Thoracic aorta (tissue), 2 donors: Measurements from ENCODE around the gene NLK. TPM values are rescaled to one million over a fixed set of nuclear protein-coding genes. Genes with fewer than 3 reads are reported as not detected.
A peak's percentile ranks its signal among the peaks of the same experiment; 100 is the strongest.

ENCODE experiments used
- ATAC-seq: fragments of 150-250 bp; one replicate; pipeline ENCODE4 v1.8.0; 2017; ENCODE audit warnings: low read depth; ENCODE audit not compliant: insufficient number of reproducible peaks, low FRiP score
- DNase-seq: peaks from one replicate; pipeline ENCODE4 v3.0.0-alpha.2; 2020; ENCODE audit warnings: low spot score
- H3K27ac ChIP-seq, 2 donors: fragments of 200-600 bp; sonication (generic); 1 replicate in 1 of 2; 2 replicates in 1 of 2; pipeline ENCODE4 v1.5.1; 2016; ENCODE audit warnings: mild to moderate bottlenecking in 2 of 2, moderate library complexity in 2 of 2
- H3K27me3 ChIP-seq: fragments of 200-600 bp; sonication (generic); replicated peaks from 2 replicates; pipeline ENCODE4 v1.6.0; 2016; ENCODE audit warnings: mild to moderate bottlenecking; ENCODE audit not compliant: insufficient read depth
- H3K36me3 ChIP-seq: fragments of 200-600 bp; sonication (generic); one replicate; pipeline ENCODE4 v1.5.1; 2016
- H3K4me1 ChIP-seq, 2 donors: fragments of 200-600 bp; sonication (generic); 1 replicate in 1 of 2; 2 replicates in 1 of 2; pipeline versions ENCODE4 v1.5.1 to v1.6.0; 2016; ENCODE audit warnings: low read depth in 2 of 2, mild to moderate bottlenecking in 1 of 2; ENCODE audit not compliant: control insufficient read depth in 1 of 2
- H3K4me3 ChIP-seq: fragments of 200-600 bp; sonication (generic); 2 replicates; pipeline ENCODE4 v1.5.1; 2016; ENCODE audit warnings: mild to moderate bottlenecking
- H3K9me3 ChIP-seq: fragments of 200-600 bp; sonication (generic); 2 replicates; pipeline ENCODE4 v1.5.1; 2016
- total RNA-seq, 2 donors: library from RNA; depleted of rRNA; stranded (reverse); fragments of >200 nt; gene quantifications; one replicate each; pipeline versions ENCODE4 v1.1.0 to v1.2.3, GENCODE V29; 2016
- TF ChIP-seq, protein P1 (sequence below): fragments of 200-600 bp; sonication (generic); IDR thresholded peaks from one replicate; pipeline ENCODE4 v1.5.1; 2019; ENCODE audit warnings: antibody characterized with exemption

NLK gene
- total RNA-seq, 2 donors from 2014 or later, result 10.3 to 23.0 TPM

DNA sequence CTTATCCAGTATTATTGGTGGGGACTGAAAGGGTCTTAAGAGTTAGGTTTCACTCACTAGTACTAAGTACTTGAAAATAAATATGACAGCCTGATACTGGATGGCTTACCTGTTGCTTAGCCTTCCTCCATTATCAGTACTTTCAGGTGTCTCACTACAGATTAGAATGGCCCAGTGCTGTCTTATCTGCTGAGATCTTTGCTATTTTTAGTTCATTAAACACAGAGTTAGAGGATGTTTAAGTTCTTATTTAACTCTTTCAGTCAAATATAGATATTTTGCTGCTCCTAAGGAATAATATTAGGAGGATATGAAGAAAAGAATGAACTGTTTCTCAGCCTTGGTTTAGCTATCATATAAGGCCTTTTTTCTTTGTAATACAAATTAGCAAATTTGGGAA, 74.8 kb downstream of the NLK start:
- DNase-seq (no peak), ATAC-seq (no peak)
- TF ChIP-seq, protein P1, sequence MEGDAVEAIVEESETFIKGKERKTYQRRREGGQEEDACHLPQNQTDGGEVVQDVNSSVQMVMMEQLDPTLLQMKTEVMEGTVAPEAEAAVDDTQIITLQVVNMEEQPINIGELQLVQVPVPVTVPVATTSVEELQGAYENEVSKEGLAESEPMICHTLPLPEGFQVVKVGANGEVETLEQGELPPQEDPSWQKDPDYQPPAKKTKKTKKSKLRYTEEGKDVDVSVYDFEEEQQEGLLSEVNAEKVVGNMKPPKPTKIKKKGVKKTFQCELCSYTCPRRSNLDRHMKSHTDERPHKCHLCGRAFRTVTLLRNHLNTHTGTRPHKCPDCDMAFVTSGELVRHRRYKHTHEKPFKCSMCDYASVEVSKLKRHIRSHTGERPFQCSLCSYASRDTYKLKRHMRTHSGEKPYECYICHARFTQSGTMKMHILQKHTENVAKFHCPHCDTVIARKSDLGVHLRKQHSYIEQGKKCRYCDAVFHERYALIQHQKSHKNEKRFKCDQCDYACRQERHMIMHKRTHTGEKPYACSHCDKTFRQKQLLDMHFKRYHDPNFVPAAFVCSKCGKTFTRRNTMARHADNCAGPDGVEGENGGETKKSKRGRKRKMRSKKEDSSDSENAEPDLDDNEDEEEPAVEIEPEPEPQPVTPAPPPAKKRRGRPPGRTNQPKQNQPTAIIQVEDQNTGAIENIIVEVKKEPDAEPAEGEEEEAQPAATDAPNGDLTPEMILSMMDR, result no peak
- no peak overlapping the region for H3K4me3 ChIP-seq
- no peaks in the 10 kb centered on the region for H3K9me3 ChIP-seq
- peaks cover 10 to 13% of the 10 kb centered on the region in 2 donors for H3K4me1 ChIP-seq
- no peak overlapping the region for H3K27ac ChIP-seq
- H3K27me3 ChIP-seq, result no peaks in the 10 kb centered on the region
- no peaks in the 10 kb centered on the region for H3K36me3 ChIP-seq

DNA sequence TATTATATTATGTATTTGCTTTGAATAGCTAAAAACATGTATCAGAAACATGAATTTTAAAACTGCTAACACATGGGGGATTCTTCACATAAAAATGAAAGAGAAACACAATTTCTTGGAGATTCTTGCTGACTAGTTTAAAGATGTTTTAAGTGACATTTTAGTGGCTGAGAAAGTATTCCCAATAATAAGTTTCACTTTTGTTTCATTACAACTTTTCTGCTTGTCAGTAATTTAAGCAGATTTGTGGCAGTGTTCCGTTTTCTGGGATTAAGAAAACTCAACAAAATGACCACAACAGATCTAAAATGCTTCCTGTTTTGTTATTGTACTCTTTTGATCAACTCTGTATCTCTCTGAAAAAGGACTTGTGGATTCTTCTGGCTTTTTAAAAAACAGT, 75.9 kb downstream of the NLK start:
- ATAC-seq, result no peak

DNA sequence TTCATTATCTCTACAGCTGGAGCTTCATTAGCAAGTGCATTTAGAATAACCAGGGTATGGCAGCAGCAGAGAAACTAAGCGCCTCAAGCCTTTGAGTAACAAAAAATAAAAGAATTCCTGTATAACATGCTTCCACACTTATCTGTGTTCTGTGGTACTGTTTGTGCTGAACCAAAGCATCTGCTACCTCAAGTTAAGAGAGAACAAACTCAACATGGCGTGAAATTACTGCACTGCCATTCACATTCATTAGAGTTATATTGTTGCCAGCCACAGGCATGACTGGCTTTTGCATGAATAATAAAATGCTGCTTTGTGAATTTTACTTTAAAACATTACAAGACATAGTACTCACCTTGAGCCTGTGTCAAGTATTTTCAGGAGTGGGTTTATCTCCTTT, 76.6 kb downstream of the NLK start:
- DNase-seq, result no peak
- peaks cover 0 to 4% of the 10 kb centered on the region in 2 donors for H3K4me1 ChIP-seq
- TF ChIP-seq, protein P1, result no peak
- H3K4me3 ChIP-seq, result no peak overlapping the region
- H3K27me3 ChIP-seq, result no peaks in the 10 kb centered on the region
- H3K9me3 ChIP-seq, result no peaks in the 10 kb centered on the region
- H3K36me3 ChIP-seq, result no peaks in the 10 kb centered on the region
- ATAC-seq, result no peak
- H3K27ac ChIP-seq, result no peak overlapping the region

More for the DNA sequence above, 75.9 kb downstream of the NLK start:
- peaks cover 2 to 4% of the 10 kb centered on the region in 2 donors for H3K4me1 ChIP-seq
- TF ChIP-seq, protein P1, result no peak
- H3K27ac ChIP-seq, result no peak overlapping the region
- H3K27me3 ChIP-seq, result no peaks in the 10 kb centered on the region
- H3K4me3 ChIP-seq, result peak overlapping the region; percentile 26
- DNase-seq, result no peak
- H3K36me3 ChIP-seq, result no peaks in the 10 kb centered on the region
- H3K9me3 ChIP-seq, result no peaks in the 10 kb centered on the region

DNA sequence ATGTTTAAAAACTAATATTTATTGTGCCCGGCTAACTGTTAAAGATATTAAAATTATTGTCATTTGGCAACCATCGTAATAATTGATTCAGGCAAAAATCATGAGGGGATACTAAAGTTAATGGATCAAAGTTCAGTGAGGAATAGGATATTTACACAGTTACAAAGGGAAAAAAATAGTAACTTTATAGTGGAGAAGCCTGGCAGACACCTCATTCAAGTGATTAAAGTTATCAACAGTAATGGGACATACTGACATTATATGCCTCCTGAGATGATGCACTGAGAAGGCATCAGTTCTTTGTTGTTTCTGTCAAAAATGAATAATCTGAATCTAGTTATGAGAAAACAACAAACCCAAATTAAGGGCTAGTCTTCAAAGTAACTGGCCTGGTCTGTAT, 77.1 kb downstream of the NLK start:
- Histone ChIP-seq H3K4me1 (peaks cover 0 to 4% of the 10 kb centered on the region in 2 donors), H3K9me3 (no peaks in the 10 kb centered on the region), H3K36me3 (no peaks in the 10 kb centered on the region), H3K4me3 (no peak overlapping the region), H3K27ac (no peak overlapping the region), H3K27me3 (no peaks in the 10 kb centered on the region)
- DNase-seq, result no peak
- TF ChIP-seq, protein P1, result no peak
- ATAC-seq, result no peak

DNA sequence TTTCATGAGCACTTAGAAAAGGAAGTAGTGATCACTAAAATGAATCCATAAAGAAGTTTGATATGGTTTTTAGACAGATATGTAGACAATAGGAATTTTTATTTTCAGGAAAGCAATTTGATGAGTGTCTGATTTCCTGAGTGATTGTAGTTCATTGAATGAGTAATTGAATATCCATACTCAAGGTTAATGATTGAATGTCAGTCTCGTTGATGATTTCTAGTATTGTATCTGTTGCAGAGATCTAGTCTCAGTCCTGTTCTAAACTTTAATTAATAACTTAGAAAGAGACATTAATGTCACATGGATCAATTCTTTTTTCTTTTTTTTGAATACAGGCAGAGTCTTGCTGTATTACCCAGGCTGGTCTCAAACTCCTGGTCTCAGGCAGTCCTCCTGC, 78.3 kb downstream of the NLK start:
- ATAC-seq (no peak), DNase-seq (no peak)
- TF ChIP-seq, protein P1, result no peak
- no peaks in the 10 kb centered on the region for H3K27me3 ChIP-seq
- no peak overlapping the region for H3K27ac ChIP-seq
- peaks cover 0 to 4% of the 10 kb centered on the region in 2 donors for H3K4me1 ChIP-seq
- H3K36me3 ChIP-seq, result no peaks in the 10 kb centered on the region
- H3K4me3 ChIP-seq, result no peak overlapping the region
- H3K9me3 ChIP-seq, result no peaks in the 10 kb centered on the region
